Measurements from ENCODE around the gene DCUN1D3. TPM values are rescaled to one million over a fixed set of nuclear protein-coding genes. Genes with fewer than 3 reads are reported as not detected.

The DCUN1D3 gene
- total RNA-seq, 2 experiments from 2014 or later, result 3.1 to 4.5 TPM

DNA sequence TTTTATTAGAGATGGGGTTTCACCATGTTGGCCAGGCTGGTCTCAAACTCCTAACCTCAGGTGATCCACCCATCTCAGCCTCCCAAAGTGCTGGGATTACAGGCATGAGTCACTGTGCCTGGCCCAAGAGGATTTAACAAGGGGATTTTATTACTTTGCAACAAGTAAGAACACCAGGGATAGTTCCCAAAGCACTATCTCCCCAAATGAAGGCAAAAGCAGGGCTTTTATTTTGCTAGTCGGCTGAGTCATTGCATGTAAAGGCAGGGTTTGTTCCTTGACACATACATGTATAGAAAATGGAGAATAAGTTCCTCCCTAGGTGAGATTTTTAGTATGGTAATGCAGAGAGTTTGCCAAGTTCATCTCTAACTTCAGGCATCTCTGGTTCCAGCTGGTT is 69.8 kb downstream of the DCUN1D3 start:
- H3K9me3 ChIP-seq (ENCODE audit: low read length), result no peaks in the 10 kb centered on the region
- TF ChIP-seq, protein P1, sequence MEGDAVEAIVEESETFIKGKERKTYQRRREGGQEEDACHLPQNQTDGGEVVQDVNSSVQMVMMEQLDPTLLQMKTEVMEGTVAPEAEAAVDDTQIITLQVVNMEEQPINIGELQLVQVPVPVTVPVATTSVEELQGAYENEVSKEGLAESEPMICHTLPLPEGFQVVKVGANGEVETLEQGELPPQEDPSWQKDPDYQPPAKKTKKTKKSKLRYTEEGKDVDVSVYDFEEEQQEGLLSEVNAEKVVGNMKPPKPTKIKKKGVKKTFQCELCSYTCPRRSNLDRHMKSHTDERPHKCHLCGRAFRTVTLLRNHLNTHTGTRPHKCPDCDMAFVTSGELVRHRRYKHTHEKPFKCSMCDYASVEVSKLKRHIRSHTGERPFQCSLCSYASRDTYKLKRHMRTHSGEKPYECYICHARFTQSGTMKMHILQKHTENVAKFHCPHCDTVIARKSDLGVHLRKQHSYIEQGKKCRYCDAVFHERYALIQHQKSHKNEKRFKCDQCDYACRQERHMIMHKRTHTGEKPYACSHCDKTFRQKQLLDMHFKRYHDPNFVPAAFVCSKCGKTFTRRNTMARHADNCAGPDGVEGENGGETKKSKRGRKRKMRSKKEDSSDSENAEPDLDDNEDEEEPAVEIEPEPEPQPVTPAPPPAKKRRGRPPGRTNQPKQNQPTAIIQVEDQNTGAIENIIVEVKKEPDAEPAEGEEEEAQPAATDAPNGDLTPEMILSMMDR (conservative IDR thresholded peaks at IDR 0.05; ENCODE audit: low read length), result no peak
- TF ChIP-seq EZH2phosphoT487 (IDR thresholded peaks at IDR 0.05; ENCODE audit: borderline replicate concordance, low read depth, low read length), result no peak
- intact Hi-C loops (cut with micrococcal nuclease; ENCODE audit: unreplicated experiment), result no loop called here

DNA sequence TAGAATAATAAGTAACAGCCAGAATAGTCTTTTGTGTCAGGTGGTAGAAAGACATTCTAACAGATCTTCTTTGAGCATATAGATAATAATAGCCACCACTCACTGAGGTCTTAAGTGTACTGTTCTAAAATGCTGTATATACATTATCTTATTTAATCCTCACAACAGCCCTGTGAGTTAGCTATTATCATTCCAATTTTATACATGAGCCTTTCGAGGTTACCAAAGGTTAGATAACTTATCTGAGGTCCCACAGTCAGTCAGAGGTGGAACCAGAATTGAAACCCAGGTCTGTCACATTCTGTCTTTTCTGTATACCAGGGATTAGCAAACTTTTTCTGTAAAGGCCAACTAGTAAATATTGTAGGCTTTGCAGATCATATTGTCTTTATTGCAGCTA is 70.6 kb downstream of the DCUN1D3 start:
- no TSS peak for BruUV-seq (replicated peaks)
- Histone ChIP-seq H3K9me2 (ENCODE audit: insufficient read depth, low read length) (no peaks in the 10 kb centered on the region), H3K4me1 (ENCODE audit: insufficient read depth, low read length, poor library complexity, severe bottlenecking) (no peaks in the 10 kb centered on the region), H3K9me3 (ENCODE audit: low read length) (no peaks in the 10 kb centered on the region), H3K4me3 (ENCODE audit: low read depth, low read length, poor library complexity, severe bottlenecking) (no peak overlapping the region), H3K36me3 (ENCODE audit: insufficient read depth, low read length) (peaks cover 52% of the 10 kb centered on the region), H4K20me1 (ENCODE audit: insufficient read depth, low read length) (no peaks in the 10 kb centered on the region), H3K79me2 (ENCODE audit: insufficient read depth, low read depth, low read length) (no peaks in the 10 kb centered on the region), H2AFZ (ENCODE audit: low read length) (no peak overlapping the region), H3K4me2 (ENCODE audit: low read length) (no peak overlapping the region), H3K27ac (ENCODE audit: low read depth, low read length, poor library complexity, severe bottlenecking) (no peak overlapping the region)
- ChIA-PET CTCF (ENCODE audit: unreplicated experiment) (no interaction called here), POLR2A (interaction anchor here (0.6 kb wide), 1 partner anchor 88 kb away, joined by 4 read pairs; no protein-coding TSS in a partner anchor)
- TF ChIP-seq, protein P1 (conservative IDR thresholded peaks at IDR 0.05; ENCODE audit: low read length), result no peak
- TF ChIP-seq EZH2phosphoT487 (IDR thresholded peaks at IDR 0.05; ENCODE audit: borderline replicate concordance, low read depth, low read length), result no peak
- no peak for DNase-seq (ENCODE audit: low spot score)
- intact Hi-C loops (cut with micrococcal nuclease; ENCODE audit: unreplicated experiment), result no loop called here

More for the DNA sequence above, 69.8 kb downstream of the DCUN1D3 start:
- no peaks in the 10 kb centered on the region for H3K9me2 ChIP-seq (ENCODE audit: insufficient read depth, low read length)
- DNase-seq (ENCODE audit: low spot score), result no peak
- no peak overlapping the region for H3K4me2 ChIP-seq (ENCODE audit: low read length)
- H3K4me1 ChIP-seq (ENCODE audit: insufficient read depth, low read length, poor library complexity, severe bottlenecking), result no peaks in the 10 kb centered on the region
- H3K27ac ChIP-seq (ENCODE audit: low read depth, low read length, poor library complexity, severe bottlenecking), result no peak overlapping the region
- CTCF ChIA-PET (ENCODE audit: unreplicated experiment), result no interaction called here
- peaks cover 61% of the 10 kb centered on the region for H3K36me3 ChIP-seq (ENCODE audit: insufficient read depth, low read length)
- H3K79me2 ChIP-seq (ENCODE audit: insufficient read depth, low read depth, low read length), result no peaks in the 10 kb centered on the region
- H2AFZ ChIP-seq (ENCODE audit: low read length), result no peak overlapping the region
- POLR2A ChIA-PET, result interaction anchor here (0.6 kb wide), 1 partner anchor 85 kb away, joined by 3 read pairs; no protein-coding TSS in a partner anchor
- no TSS peak for BruUV-seq (replicated peaks)
- H3K4me3 ChIP-seq (ENCODE audit: low read depth, low read length, poor library complexity, severe bottlenecking), result no peak overlapping the region
- no peaks in the 10 kb centered on the region for H4K20me1 ChIP-seq (ENCODE audit: insufficient read depth, low read length)

DNA sequence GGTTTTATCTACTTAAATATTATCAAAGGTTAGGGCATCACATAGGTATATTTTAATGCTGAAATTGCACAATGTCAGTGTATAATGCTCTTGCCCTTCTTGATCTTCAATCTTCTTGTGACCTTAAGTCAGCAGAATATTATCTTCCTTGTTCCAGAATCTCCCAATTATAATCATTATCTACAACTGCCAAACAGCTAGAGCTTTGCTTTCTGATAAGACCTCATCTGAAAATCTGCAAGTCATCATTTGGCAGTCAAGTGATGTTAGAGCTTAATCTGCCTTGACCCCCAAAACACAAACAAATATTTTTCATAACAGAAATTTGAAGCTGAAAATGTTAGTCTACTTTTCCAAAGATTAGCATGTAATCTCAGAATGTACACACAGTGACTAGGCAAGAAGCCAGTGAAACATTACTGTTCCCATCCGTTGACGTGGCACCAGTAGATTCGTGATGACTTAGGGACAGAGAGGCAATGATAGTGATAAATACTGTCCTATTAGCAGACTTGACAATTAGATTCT is 74.1 kb downstream of the DCUN1D3 start:
- H3K36me3 ChIP-seq (ENCODE audit: insufficient read depth, low read length), result peaks cover 59% of the 10 kb centered on the region
- no peaks in the 10 kb centered on the region for H3K79me2 ChIP-seq (ENCODE audit: insufficient read depth, low read depth, low read length)
- TF ChIP-seq, protein P1 (conservative IDR thresholded peaks at IDR 0.05; ENCODE audit: low read length), result no peak
- TF ChIP-seq EZH2phosphoT487 (IDR thresholded peaks at IDR 0.05; ENCODE audit: borderline replicate concordance, low read depth, low read length), result no peak
- intact Hi-C loops (cut with micrococcal nuclease; ENCODE audit: unreplicated experiment), result no loop called here
- ChIA-PET CTCF (ENCODE audit: unreplicated experiment) (no interaction called here), POLR2A (interaction anchor here (0.6 to 0.7 kb wide), 2 partner anchors 21 to 83 kb away, joined by 3 read pairs; no protein-coding TSS in a partner anchor)
- no peaks in the 10 kb centered on the region for H3K9me3 ChIP-seq (ENCODE audit: low read length)
- H3K4me3 ChIP-seq (ENCODE audit: low read depth, low read length, poor library complexity, severe bottlenecking), result no peak overlapping the region
- no peaks in the 10 kb centered on the region for H3K9me2 ChIP-seq (ENCODE audit: insufficient read depth, low read length)
- BruUV-seq (replicated peaks), result no TSS peak
- no peak overlapping the region for H3K4me2 ChIP-seq (ENCODE audit: low read length)
- H3K4me1 ChIP-seq (ENCODE audit: insufficient read depth, low read length, poor library complexity, severe bottlenecking), result peaks cover 7% of the 10 kb centered on the region
- no peak overlapping the region for H3K27ac ChIP-seq (ENCODE audit: low read depth, low read length, poor library complexity, severe bottlenecking)
- H4K20me1 ChIP-seq (ENCODE audit: insufficient read depth, low read length), result no peaks in the 10 kb centered on the region
- no peak for DNase-seq (ENCODE audit: low spot score)
- H2AFZ ChIP-seq (ENCODE audit: low read length), result no peak overlapping the region
